ENCODE data around the gene TBC1D22A. TPM values are rescaled to one million over a fixed set of nuclear protein-coding genes. Genes with fewer than 3 reads are reported as not detected.
A peak's percentile ranks its signal among the peaks of the same experiment; 100 is the strongest.

The TBC1D22A gene
- total RNA-seq, 1 donor from 2014 or later, result 9.4 TPM

- DNase-seq (ENCODE audit: low spot score), result no peak
These were observed 309.6 kb downstream of the TBC1D22A start for GRCh38 chr22:47071807-47072641.

- DNase-seq (ENCODE audit: low spot score), result no peak
These were observed 310.2 kb downstream of the TBC1D22A start for GRCh38 chr22:47072642-47072967.

- DNase-seq (ENCODE audit: low spot score), result no peak
These were observed 310.6 kb downstream of the TBC1D22A start for GRCh38 chr22:47073075-47073474.

- no peak for DNase-seq (ENCODE audit: low spot score)
These were observed 311.7 kb downstream of the TBC1D22A start for GRCh38 chr22:47074105-47074504.

GRCh38 chr22:47075568-47075967 lies 313.1 kb downstream of the TBC1D22A start:
- no peak for DNase-seq (ENCODE audit: low spot score)

GRCh38 chr22:47076758-47077157 lies 314.3 kb downstream of the TBC1D22A start:
- DNase-seq (ENCODE audit: low spot score), result no peak

GRCh38 chr22:47080100-47080499 lies 317.6 kb downstream of the TBC1D22A start:
- no peak for DNase-seq (ENCODE audit: low spot score)

GRCh38 chr22:47082505-47082904 lies 320.1 kb downstream of the TBC1D22A start:
- DNase-seq (ENCODE audit: low spot score), result no peak

GRCh38 chr22:47083379-47083986 lies 321.0 kb downstream of the TBC1D22A start:
- no peak for DNase-seq (ENCODE audit: low spot score)

- DNase-seq (ENCODE audit: low spot score), result no peak
These were observed 321.8 kb downstream of the TBC1D22A start for GRCh38 chr22:47084226-47084625.

- DNase-seq (ENCODE audit: low spot score), result no peak
These were observed 324.3 kb downstream of the TBC1D22A start for GRCh38 chr22:47086596-47087248.

GRCh38 chr22:47088480-47089158 lies 326.2 kb downstream of the TBC1D22A start:
- no peak for DNase-seq (ENCODE audit: low spot score)

- DNase-seq (ENCODE audit: low spot score), result no peak
These were observed 326.9 kb downstream of the TBC1D22A start for GRCh38 chr22:47089374-47089773.

GRCh38 chr22:47089796-47090460 lies 327.5 kb downstream of the TBC1D22A start:
- DNase-seq (ENCODE audit: low spot score), result no peak

GRCh38 chr22:47090591-47091245 lies 328.3 kb downstream of the TBC1D22A start:
- peak; percentile 61 for DNase-seq (ENCODE audit: low spot score)

- peak; percentile 33 for DNase-seq (ENCODE audit: low spot score)
These were observed 328.8 kb downstream of the TBC1D22A start for GRCh38 chr22:47091246-47091651.

GRCh38 chr22:47091921-47092700 lies 329.7 kb downstream of the TBC1D22A start:
- no peak for DNase-seq (ENCODE audit: low spot score)

- peak; percentile 45 for DNase-seq (ENCODE audit: low spot score)
These were observed 330.5 kb downstream of the TBC1D22A start for GRCh38 chr22:47092896-47093311.

- DNase-seq (ENCODE audit: low spot score), result no peak
These were observed 331.3 kb downstream of the TBC1D22A start for GRCh38 chr22:47093720-47094119.

- DNase-seq (ENCODE audit: low spot score), result no peak
These were observed 332.4 kb downstream of the TBC1D22A start for GRCh38 chr22:47094861-47095330.
